HEK293 (cell line): ENCODE measurements around the gene PCDH1.
A peak's percentile ranks its signal among the peaks of the same experiment; 100 is the strongest.

Source experiments
- EGR2 ChIP-seq: fragments of 450-650 bp; formaldehyde crosslinking; IDR thresholded peaks from 2 replicates; pipeline ENCODE4 v1.5.1; 2016; ENCODE audit warnings: low read depth, missing biosample characterization, missing genetic modification characterization
- FEZF1 ChIP-seq: fragments of 450-650 bp; formaldehyde crosslinking; IDR thresholded peaks from 2 replicates; pipeline ENCODE4 v1.5.1; 2016; ENCODE audit warnings: missing biosample characterization, missing genetic modification characterization
- HOXD13 ChIP-seq: sonication (generic); formaldehyde crosslinking; IDR thresholded peaks from 2 replicates; pipeline ENCODE4 v1.8.0; 2022; ENCODE audit warnings: missing genetic modification reagents, borderline replicate concordance
- MEIS1 ChIP-seq: sonication (generic); formaldehyde crosslinking; IDR thresholded peaks from 2 replicates; pipeline ENCODE4 v1.8.1; 2022; ENCODE audit warnings: missing genetic modification reagents, mild to moderate bottlenecking, borderline replicate concordance
- SP2 ChIP-seq: fragments of 450-650 bp; formaldehyde crosslinking; IDR thresholded peaks from 2 replicates; pipeline ENCODE4 v1.5.1; 2016; ENCODE audit warnings: missing biosample characterization, missing genetic modification characterization
- TCF7L2 ChIP-seq: IDR thresholded peaks from 2 replicates; pipeline ENCODE4 v1.6.1; 2011; ENCODE audit warnings: low read depth, mild to moderate bottlenecking, inconsistent platforms, low read length, moderate library complexity, borderline replicate concordance
- ZFP3 ChIP-seq: fragments of 450-650 bp; formaldehyde crosslinking; IDR thresholded peaks from 2 replicates; pipeline ENCODE4 v1.5.1; 2016; ENCODE audit warnings: low read depth, missing biosample characterization, missing genetic modification characterization
- ZFP41 ChIP-seq: fragments of 450-650 bp; formaldehyde crosslinking; IDR thresholded peaks from 2 replicates; pipeline ENCODE4 v1.5.1; 2016; ENCODE audit warnings: missing biosample characterization, missing genetic modification characterization, borderline replicate concordance
- ZNF133 ChIP-seq: fragments of 450-650 bp; formaldehyde crosslinking; IDR thresholded peaks from 2 replicates; pipeline ENCODE4 v1.5.1; 2016; ENCODE audit warnings: missing biosample characterization, missing genetic modification characterization
- ZNF157 ChIP-seq: fragments of 450-650 bp; formaldehyde crosslinking; IDR thresholded peaks from 2 replicates; pipeline ENCODE4 v1.5.1; 2016; ENCODE audit warnings: missing biosample characterization, missing genetic modification characterization
- ZNF16 ChIP-seq: fragments of 450-650 bp; formaldehyde crosslinking; IDR thresholded peaks from 2 replicates; pipeline ENCODE4 v1.5.1; 2016; ENCODE audit warnings: low read depth, missing biosample characterization, missing genetic modification characterization
- ZNF169 ChIP-seq: fragments of 450-650 bp; formaldehyde crosslinking; IDR thresholded peaks from 2 replicates; pipeline ENCODE4 v1.5.1; 2016; ENCODE audit warnings: missing biosample characterization, missing genetic modification characterization
- ZNF221 ChIP-seq: fragments of 450-650 bp; formaldehyde crosslinking; IDR thresholded peaks from 2 replicates; pipeline ENCODE4 v1.5.1; 2017; ENCODE audit warnings: missing biosample characterization, missing genetic modification characterization, borderline replicate concordance
- ZNF23 ChIP-seq: fragments of 450-650 bp; formaldehyde crosslinking; IDR thresholded peaks from 2 replicates; pipeline ENCODE4 v1.5.1; 2016; ENCODE audit warnings: missing biosample characterization, missing genetic modification characterization, borderline replicate concordance
- ZNF239 ChIP-seq: fragments of 450-650 bp; formaldehyde crosslinking; IDR thresholded peaks from 2 replicates; pipeline ENCODE4 v1.5.1; 2016; ENCODE audit warnings: missing biosample characterization, missing genetic modification characterization
- ZNF324 ChIP-seq: fragments of 450-650 bp; formaldehyde crosslinking; IDR thresholded peaks from 2 replicates; pipeline ENCODE4 v1.5.1; 2016; ENCODE audit warnings: missing biosample characterization, missing genetic modification characterization
- ZNF391 ChIP-seq: fragments of 450-650 bp; formaldehyde crosslinking; IDR thresholded peaks from 2 replicates; pipeline ENCODE4 v1.5.1; 2016; ENCODE audit warnings: low read depth, missing biosample characterization, missing genetic modification characterization, borderline replicate concordance
- ZNF48 ChIP-seq: fragments of 450-650 bp; formaldehyde crosslinking; IDR thresholded peaks from 2 replicates; pipeline ENCODE4 v1.5.1; 2016; ENCODE audit warnings: missing biosample characterization, missing genetic modification characterization
- ZNF548 ChIP-seq: fragments of 450-650 bp; formaldehyde crosslinking; IDR thresholded peaks from 2 replicates; pipeline ENCODE4 v1.5.1; 2016; ENCODE audit warnings: missing biosample characterization, missing genetic modification characterization
- ZNF596 ChIP-seq: fragments of 450-650 bp; IDR thresholded peaks from 2 replicates; pipeline ENCODE4 v1.5.0; 2018; ENCODE audit warnings: missing biosample characterization, mild to moderate bottlenecking, missing genetic modification characterization, moderate library complexity
- ZNF629 ChIP-seq: fragments of 450-650 bp; formaldehyde crosslinking; IDR thresholded peaks from 2 replicates; pipeline ENCODE4 v1.5.1; 2017; ENCODE audit warnings: missing biosample characterization, missing genetic modification characterization
- ZNF654 ChIP-seq: fragments of 450-650 bp; formaldehyde crosslinking; IDR thresholded peaks from 2 replicates; pipeline ENCODE4 v1.5.1; 2016; ENCODE audit warnings: low read depth, missing biosample characterization, missing genetic modification characterization
- ZNF768 ChIP-seq: fragments of 450-650 bp; formaldehyde crosslinking; IDR thresholded peaks from 2 replicates; pipeline ENCODE4 v1.5.1; 2018; ENCODE audit warnings: missing biosample characterization, mild to moderate bottlenecking, missing genetic modification characterization
- ZNF792 ChIP-seq: fragments of 450-650 bp; formaldehyde crosslinking; IDR thresholded peaks from 2 replicates; pipeline ENCODE4 v1.5.1; 2016; ENCODE audit warnings: missing biosample characterization, missing genetic modification characterization
- ZSCAN23 ChIP-seq: fragments of 450-650 bp; formaldehyde crosslinking; IDR thresholded peaks from 2 replicates; pipeline ENCODE4 v1.5.1; 2016; ENCODE audit warnings: missing biosample characterization, missing genetic modification characterization
- TF ChIP-seq, protein P1 (sequence below): sonication (generic); formaldehyde crosslinking; IDR thresholded peaks from 2 replicates; pipeline ENCODE4 v1.8.1; 2022; ENCODE audit warnings: mild to moderate bottlenecking, moderate library complexity, missing genetic modification reagents
- TF ChIP-seq, protein P2 (sequence below): fragments of 450-650 bp; formaldehyde crosslinking; IDR thresholded peaks from 2 replicates; pipeline ENCODE4 v1.5.1; 2016; ENCODE audit warnings: missing biosample characterization, missing genetic modification characterization
- TF ChIP-seq, protein P3 (sequence below): fragments of 450-650 bp; formaldehyde crosslinking; IDR thresholded peaks from 2 replicates; pipeline ENCODE4 v1.5.1; 2016; ENCODE audit warnings: missing biosample characterization, missing genetic modification characterization
- TF ChIP-seq, protein P4 (sequence below): fragments of 450-650 bp; formaldehyde crosslinking; IDR thresholded peaks from 2 replicates; pipeline ENCODE4 v1.5.1; 2016; ENCODE audit warnings: missing biosample characterization, missing genetic modification characterization
- TF ChIP-seq, protein P5 (sequence below): fragments of 450-650 bp; formaldehyde crosslinking; IDR thresholded peaks from 2 replicates; pipeline ENCODE4 v1.5.1; 2016; ENCODE audit warnings: missing biosample characterization, missing genetic modification characterization, low read depth

The PCDH1 gene

DNA sequence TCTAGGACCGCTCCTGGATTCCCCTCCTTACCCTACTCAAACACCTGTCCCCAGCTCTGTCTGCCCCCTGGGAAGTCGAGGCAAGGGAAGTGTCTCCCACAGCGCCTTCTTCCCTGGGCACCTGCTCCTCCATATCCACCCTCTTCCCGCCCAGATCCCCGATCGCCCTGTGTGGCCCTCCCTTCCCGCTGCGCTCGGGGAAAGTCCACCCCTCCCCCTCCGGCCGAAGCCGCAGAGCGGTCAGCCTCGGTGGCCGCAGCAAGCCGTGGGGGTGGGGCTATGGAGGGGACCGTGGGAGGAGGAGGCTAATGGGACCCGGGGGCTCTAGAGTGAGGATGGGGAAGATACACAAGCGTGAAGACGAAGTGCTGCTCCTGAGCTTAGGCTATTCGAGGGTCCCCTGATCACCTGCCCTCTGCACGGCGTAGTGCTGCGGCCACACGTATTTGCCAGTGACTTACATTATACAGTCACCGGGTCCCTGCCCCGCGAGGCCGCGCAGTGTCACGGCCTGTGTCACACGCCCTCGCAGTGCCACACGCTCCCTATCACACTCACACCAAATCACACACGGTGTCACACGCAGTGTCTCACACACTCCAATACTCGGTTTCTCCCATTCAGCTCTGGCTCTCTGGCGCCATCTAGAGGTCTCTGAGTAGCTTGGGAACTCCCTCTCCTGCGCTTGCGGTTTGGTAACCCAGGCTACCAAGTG, 658 bp upstream of the PCDH1 start (continued):
- TF ChIP-seq, protein P1, sequence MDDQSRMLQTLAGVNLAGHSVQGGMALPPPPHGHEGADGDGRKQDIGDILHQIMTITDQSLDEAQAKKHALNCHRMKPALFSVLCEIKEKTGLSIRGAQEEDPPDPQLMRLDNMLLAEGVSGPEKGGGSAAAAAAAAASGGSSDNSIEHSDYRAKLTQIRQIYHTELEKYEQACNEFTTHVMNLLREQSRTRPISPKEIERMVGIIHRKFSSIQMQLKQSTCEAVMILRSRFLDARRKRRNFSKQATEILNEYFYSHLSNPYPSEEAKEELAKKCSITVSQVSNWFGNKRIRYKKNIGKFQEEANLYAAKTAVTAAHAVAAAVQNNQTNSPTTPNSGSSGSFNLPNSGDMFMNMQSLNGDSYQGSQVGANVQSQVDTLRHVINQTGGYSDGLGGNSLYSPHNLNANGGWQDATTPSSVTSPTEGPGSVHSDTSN: no peak
- TF ChIP-seq ZNF16 (tag by site-specific recombination) (no peak), ZNF239 (no peak), ZNF768 (tag by site-specific recombination) (no peak), MEIS1 (CRISPR knock-in tag) (no peak), SP2 (tag by site-specific recombination) (peak; percentile 70), ZNF324 (peak; percentile 70; the same call in 1 of the 2 replicates), TCF7L2 (no peak), ZNF792 (no peak), ZNF48 (tag by site-specific recombination) (no peak), HOXD13 (no peak), ZNF654 (tag by site-specific recombination) (peak; percentile 92), ZNF23 (tag by site-specific recombination) (no peak), ZFP3 (tag by site-specific recombination) (no peak), ZNF221 (tag by site-specific recombination) (no peak), ZNF169 (no peak), ZNF157 (tag by site-specific recombination) (no peak), EGR2 (tag by site-specific recombination) (peak; percentile 49), ZNF629 (tag by site-specific recombination) (no peak), ZNF548 (tag by site-specific recombination) (no peak), ZNF133 (0 out of 2 replicates have a peak, but pooled peaks have one; percentile 15), FEZF1 (tag by site-specific recombination) (no peak; the same call in 1 of the 2 replicates), ZNF596 (no peak), ZFP41 (no peak), ZSCAN23 (tag by site-specific recombination) (no peak), ZNF391 (peak; percentile 62; the same call in 1 of the 2 replicates)
- TF ChIP-seq, protein P2, sequence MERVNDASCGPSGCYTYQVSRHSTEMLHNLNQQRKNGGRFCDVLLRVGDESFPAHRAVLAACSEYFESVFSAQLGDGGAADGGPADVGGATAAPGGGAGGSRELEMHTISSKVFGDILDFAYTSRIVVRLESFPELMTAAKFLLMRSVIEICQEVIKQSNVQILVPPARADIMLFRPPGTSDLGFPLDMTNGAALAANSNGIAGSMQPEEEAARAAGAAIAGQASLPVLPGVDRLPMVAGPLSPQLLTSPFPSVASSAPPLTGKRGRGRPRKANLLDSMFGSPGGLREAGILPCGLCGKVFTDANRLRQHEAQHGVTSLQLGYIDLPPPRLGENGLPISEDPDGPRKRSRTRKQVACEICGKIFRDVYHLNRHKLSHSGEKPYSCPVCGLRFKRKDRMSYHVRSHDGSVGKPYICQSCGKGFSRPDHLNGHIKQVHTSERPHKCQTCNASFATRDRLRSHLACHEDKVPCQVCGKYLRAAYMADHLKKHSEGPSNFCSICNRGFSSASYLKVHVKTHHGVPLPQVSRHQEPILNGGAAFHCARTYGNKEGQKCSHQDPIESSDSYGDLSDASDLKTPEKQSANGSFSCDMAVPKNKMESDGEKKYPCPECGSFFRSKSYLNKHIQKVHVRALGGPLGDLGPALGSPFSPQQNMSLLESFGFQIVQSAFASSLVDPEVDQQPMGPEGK: peak; percentile 94
- TF ChIP-seq, protein P3, sequence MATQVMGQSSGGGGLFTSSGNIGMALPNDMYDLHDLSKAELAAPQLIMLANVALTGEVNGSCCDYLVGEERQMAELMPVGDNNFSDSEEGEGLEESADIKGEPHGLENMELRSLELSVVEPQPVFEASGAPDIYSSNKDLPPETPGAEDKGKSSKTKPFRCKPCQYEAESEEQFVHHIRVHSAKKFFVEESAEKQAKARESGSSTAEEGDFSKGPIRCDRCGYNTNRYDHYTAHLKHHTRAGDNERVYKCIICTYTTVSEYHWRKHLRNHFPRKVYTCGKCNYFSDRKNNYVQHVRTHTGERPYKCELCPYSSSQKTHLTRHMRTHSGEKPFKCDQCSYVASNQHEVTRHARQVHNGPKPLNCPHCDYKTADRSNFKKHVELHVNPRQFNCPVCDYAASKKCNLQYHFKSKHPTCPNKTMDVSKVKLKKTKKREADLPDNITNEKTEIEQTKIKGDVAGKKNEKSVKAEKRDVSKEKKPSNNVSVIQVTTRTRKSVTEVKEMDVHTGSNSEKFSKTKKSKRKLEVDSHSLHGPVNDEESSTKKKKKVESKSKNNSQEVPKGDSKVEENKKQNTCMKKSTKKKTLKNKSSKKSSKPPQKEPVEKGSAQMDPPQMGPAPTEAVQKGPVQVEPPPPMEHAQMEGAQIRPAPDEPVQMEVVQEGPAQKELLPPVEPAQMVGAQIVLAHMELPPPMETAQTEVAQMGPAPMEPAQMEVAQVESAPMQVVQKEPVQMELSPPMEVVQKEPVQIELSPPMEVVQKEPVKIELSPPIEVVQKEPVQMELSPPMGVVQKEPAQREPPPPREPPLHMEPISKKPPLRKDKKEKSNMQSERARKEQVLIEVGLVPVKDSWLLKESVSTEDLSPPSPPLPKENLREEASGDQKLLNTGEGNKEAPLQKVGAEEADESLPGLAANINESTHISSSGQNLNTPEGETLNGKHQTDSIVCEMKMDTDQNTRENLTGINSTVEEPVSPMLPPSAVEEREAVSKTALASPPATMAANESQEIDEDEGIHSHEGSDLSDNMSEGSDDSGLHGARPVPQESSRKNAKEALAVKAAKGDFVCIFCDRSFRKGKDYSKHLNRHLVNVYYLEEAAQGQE (tag by site-specific recombination): no peak
- TF ChIP-seq, protein P4, sequence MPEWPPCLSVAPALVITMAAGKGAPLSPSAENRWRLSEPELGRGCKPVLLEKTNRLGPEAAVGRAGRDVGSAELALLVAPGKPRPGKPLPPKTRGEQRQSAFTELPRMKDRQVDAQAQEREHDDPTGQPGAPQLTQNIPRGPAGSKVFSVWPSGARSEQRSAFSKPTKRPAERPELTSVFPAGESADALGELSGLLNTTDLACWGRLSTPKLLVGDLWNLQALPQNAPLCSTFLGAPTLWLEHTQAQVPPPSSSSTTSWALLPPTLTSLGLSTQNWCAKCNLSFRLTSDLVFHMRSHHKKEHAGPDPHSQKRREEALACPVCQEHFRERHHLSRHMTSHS (tag by site-specific recombination): no peak
- TF ChIP-seq, protein P5, sequence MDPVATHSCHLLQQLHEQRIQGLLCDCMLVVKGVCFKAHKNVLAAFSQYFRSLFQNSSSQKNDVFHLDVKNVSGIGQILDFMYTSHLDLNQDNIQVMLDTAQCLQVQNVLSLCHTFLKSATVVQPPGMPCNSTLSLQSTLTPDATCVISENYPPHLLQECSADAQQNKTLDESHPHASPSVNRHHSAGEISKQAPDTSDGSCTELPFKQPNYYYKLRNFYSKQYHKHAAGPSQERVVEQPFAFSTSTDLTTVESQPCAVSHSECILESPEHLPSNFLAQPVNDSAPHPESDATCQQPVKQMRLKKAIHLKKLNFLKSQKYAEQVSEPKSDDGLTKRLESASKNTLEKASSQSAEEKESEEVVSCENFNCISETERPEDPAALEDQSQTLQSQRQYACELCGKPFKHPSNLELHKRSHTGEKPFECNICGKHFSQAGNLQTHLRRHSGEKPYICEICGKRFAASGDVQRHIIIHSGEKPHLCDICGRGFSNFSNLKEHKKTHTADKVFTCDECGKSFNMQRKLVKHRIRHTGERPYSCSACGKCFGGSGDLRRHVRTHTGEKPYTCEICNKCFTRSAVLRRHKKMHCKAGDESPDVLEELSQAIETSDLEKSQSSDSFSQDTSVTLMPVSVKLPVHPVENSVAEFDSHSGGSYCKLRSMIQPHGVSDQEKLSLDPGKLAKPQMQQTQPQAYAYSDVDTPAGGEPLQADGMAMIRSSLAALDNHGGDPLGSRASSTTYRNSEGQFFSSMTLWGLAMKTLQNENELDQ: no peak
